Measurements from ENCODE around the gene SPDYE1.

The SPDYE1 gene

GRCh38 chr7:44045226-44046014 lies 47.7 kb downstream of the SPDYE1 start:
- no peak for DNase-seq

GRCh38 chr7:44046321-44047061 lies 48.8 kb downstream of the SPDYE1 start:
- no peak for DNase-seq

- no peak for DNase-seq
These were observed 50.5 kb downstream of the SPDYE1 start for GRCh38 chr7:44048031-44048795.

- DNase-seq: no peak
These were observed 52.6 kb downstream of the SPDYE1 start for GRCh38 chr7:44050121-44050914.

- no peak for DNase-seq
These were observed 53.3 kb downstream of the SPDYE1 start for GRCh38 chr7:44050915-44051560.

GRCh38 chr7:44051611-44052220 lies 54.0 kb downstream of the SPDYE1 start:
- no peak for DNase-seq

GRCh38 chr7:44052771-44053365 lies 55.2 kb downstream of the SPDYE1 start:
- DNase-seq: no peak

GRCh38 chr7:44056681-44057080 lies 59.0 kb downstream of the SPDYE1 start:
- DNase-seq: no peak

- no peak for DNase-seq
These were observed 59.6 kb downstream of the SPDYE1 start for GRCh38 chr7:44057181-44057848.

- DNase-seq: no peak
These were observed 60.4 kb downstream of the SPDYE1 start for GRCh38 chr7:44057849-44058758.

- no peak for DNase-seq
These were observed 61.1 kb downstream of the SPDYE1 start for GRCh38 chr7:44058759-44059218.

GRCh38 chr7:44059219-44060090 lies 61.8 kb downstream of the SPDYE1 start:
- DNase-seq: no peak
